NCI-H146 (cell line): ENCODE results near the gene VEGFA.
A peak's percentile ranks its signal among the peaks of the same experiment; 100 is the strongest.

ENCODE experiments used
- DNase-seq: peaks from one replicate; lab custom pipeline; 2025; lab: John Stamatoyannopoulos, UW

Gene VEGFA

DNA sequence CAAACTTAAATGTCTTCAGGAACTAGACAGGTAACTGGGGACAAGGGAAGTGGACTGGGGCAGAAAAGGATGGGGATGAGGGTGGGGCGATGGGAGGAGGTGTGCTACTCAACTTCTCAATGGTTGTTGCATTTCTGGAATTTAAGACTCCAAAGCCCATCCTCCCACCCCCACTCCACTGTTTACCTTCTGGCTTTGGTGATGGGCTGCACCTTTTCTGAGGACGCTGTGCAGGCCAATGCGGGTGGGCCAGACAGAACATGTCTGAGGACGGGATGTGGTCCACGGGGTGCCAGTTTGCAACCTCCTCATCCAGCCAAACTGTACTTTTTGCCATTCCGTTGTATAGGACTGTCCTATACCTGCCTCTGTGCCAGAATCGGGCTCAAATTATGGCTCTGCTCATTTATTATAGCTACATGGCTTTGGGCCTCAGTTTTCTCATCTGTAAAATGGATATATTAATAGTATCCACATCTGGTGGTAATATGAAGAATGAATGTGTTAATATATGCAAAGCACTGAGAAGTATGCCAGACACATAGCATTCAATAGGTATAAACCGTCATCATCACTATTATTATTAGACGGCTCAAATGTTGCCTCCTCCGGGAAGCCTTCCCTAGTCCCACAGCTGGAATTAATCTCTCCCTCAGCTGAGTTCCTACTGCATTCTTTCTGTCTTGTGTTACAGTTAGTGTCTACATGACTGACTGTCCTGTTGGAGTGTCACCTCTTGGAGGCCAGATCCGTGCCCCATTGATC lies 31.0 kb upstream of the VEGFA start:
- DNase-seq, result no peak

DNA sequence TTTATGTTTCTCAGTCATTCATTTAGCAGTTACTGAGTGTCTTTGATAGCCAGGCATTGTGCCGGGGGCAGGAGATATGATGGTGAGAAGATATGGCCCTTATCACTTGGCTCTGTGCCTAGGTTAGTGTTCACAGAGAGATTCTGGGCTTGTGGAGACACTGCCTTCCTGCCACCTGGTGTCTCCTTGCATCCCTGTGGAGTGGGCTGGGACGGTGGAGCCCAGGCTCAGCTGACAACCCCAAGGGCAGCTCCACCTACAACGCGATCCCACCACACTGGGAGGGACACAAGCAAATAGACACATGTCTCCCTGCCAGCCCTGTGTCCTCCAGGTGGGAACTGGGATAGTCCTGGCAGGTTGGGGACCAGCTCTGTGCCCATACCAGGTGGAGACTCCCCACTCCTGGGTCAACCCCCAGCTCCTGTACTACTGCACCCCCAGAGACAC lies 30.3 kb upstream of the VEGFA start:
- DNase-seq, result no peak

GRCh38 chr6:43740321-43740960 lies 29.6 kb upstream of the VEGFA start:
- DNase-seq, result no peak

GRCh38 chr6:43740961-43741764 lies 28.8 kb upstream of the VEGFA start:
- DNase-seq, result peak; percentile 55

DNA sequence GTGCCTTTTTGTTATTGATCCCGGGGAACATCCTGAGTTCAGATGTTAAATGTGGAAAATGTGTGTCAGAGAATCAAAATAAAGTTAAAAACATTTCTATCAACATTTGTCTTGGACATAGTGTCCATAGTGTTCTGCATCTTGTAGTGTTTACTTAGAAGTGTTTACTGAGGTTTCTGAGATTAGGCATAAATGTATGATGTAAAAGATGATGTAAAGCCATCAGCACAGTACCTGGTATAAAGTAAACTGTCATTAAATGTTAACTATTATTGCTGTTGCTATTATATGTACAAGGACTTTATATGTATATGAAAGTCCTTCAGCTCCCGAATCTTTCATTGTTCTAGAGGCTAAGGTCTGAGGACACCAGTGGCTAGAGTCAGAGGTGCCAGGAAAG lies 28.2 kb upstream of the VEGFA start:
- DNase-seq, result no peak

- DNase-seq, result peak; percentile 23
Measured at GRCh38 chr6:43742285-43742684, 27.7 kb upstream of the VEGFA start.

DNA sequence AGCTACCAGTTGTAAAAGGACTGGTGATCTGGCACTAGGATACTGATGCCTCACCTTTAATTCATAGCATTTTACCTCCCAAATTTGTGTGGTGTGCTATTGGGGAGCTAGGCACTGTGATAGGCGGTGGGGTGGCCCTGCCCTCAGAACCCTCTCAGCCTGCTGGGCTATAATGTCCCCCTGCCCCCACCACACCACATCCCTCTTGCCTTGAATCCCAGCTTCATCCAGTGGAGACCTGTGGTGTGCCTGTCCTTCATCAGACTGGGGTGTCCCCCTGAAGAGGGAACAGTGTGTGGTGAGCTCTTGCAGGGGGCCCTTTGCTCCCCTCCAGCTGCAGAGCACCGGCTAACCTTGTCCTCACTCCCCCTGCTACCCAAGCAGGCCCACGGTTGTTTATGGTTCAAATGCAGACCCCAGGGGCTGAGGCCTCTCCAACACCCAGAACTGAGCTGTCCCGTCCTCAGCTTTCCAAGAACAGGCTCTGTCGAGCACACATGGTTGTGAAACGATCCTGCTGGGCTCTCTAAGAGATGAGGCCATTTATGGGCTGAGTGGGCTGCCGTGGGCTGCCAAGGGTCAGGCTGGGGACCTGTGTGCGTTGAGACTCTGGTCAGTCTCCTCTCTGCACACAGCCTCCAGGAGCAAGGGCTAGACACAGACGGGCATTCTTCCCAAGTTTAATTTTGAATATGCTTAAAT lies 26.9 kb upstream of the VEGFA start:
- no peak for DNase-seq

- DNase-seq, result no peak
Measured at GRCh38 chr6:43743682-43744381, 26.2 kb upstream of the VEGFA start.

DNA sequence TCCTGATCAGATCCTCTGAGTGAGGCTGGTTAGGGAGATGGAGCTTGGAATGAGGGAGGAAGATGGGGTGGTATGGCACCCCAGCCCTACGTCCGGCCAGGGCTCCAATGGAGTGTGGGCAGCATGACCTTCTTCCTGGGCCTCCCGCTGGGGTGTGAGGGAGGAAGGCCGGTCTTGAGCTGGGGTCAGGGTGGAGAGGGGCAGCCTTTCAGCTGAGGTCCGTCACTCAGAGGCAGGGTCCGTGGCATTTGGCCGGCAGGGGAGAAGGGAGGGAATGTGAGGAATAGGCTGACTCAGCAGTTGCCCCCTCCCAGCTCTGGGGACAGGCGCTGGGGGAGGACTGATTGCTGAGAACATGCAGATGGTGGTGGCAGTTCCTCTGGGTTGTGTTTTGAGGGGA lies 25.5 kb upstream of the VEGFA start:
- DNase-seq, result no peak

DNA sequence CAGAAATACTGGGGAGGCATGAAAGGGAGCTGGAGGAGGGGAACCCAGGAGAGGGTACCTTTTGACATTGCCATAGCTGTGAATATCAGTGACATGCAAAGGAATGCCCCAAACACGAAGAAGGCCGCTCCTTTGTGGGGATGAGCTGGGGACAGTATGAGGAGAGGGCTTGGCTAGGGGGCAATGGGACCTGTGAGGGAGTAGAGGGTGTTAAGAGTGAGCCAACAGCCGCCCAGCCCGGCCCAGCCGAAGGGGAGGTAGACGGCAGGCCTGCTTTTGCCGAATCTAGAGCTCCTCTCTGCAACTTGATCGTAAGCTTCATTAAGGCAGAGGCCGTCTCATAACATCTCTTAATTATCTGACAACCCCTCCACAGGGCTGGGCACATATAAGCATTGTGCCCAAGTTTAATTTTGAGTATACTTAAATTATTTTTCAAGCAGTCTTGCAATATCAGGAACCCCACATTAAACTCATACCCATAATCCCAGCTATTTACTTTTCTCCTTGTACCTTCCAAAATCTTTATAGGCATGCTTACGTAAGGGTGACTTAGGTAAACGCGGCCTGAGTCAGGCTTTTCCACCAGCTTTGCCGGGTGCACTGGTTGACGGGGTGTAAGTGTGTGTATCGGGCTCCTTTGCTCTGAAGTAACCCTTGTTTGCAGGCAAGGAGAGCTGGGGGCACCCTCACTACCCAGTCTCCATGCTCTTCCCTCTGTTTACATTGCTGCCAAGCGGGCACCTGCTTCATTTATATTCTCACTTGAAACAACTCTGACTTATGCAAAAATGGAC lies 24.9 kb upstream of the VEGFA start:
- no peak for DNase-seq

- no peak for DNase-seq
Measured at GRCh38 chr6:43746071-43746470, 23.9 kb upstream of the VEGFA start.

DNA sequence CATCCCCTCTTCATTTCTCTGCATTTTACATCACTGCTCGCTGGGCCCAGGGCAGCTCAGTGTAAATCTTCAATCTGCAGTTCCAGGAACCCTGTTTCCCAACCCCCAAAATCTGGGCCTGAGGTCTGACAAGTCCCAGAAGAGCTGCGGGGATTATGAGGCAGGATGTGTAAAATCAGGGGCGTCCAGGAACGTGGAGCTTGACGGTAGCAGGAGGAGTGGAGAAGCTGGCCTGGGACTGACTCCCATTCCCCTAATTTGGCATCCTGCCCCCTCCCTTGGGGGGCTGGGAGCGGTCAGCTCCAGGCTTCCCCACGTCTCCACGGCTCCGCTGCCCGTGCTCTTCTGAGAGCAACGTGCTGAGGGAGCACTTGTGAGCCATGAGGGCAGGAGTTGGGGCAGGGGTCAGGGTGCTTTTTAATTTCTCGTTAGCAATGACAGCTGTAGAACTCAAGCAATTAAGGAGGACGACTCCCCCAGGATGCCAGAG lies 23.4 kb upstream of the VEGFA start:
- no peak for DNase-seq

DNA sequence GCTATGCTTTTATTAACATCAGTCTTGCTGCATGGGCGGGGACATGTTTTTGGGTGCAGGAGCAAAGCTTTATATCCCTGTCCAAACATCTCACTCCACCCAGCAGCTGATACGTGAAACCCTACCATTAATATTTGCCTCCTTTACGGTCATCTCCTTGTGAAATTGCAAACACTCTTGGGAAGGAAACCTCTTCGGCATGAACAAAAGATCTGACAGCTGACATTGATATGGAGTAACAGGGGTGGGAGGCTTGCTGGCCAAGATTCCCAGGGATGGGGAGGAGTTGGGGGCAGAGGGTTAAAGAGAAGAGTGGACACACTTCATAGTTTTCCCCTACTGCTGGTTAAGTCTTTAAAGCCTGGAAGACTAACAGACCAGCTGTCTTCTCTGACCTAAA lies 22.2 kb upstream of the VEGFA start:
- DNase-seq, result no peak

- DNase-seq, result no peak
Measured at GRCh38 chr6:43748765-43749164, 21.2 kb upstream of the VEGFA start.

- no peak for DNase-seq
Measured at GRCh38 chr6:43749461-43749860, 20.6 kb upstream of the VEGFA start.

DNA sequence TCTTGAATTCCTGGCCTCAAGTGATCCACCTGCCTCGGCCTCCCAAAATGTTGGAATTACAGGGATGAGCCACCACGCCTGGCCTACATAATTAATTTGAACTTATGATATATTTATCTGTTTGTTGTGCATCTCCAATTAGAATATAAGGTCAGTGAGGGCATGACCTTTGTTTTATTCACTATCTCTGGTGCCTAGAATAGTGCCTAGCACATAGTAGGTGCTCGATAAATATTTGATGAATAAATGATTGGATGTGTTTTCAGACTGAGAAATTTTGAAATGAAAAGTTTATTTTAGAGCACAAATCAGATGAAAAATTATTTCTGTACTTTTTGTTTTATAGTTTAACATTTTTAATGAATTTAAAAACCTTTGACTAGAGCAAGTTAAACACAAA lies 19.4 kb upstream of the VEGFA start:
- no peak for DNase-seq

DNA sequence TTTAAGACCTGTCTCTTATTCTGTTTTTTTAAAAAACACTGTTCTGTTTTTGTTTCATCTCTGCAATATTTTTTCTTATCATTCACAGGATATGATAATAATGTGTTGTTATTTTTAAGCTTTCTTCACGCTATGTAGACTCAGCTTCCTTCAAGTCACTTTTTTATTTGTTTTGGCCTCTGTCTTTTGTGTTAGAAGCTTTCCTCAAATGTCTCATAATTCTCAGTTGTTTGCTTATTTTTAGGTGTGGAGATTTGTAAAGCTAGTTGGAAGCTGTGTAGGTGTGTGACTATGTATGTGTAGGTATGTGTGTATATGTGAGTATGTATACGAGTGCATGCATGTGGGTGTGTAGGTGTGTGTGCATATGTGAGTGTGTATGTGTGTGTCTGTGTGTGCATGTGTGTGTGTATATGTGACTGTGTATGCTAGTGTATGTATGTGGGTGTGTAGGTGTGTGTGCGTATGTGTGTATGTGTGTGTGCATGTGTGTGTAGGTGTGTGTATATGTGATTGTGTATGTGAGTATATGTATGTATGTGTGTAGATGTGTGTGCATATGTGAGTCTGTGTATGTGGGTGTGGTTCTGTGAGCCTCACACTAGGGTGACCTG lies 16.3 kb upstream of the VEGFA start:
- DNase-seq, result no peak

DNA sequence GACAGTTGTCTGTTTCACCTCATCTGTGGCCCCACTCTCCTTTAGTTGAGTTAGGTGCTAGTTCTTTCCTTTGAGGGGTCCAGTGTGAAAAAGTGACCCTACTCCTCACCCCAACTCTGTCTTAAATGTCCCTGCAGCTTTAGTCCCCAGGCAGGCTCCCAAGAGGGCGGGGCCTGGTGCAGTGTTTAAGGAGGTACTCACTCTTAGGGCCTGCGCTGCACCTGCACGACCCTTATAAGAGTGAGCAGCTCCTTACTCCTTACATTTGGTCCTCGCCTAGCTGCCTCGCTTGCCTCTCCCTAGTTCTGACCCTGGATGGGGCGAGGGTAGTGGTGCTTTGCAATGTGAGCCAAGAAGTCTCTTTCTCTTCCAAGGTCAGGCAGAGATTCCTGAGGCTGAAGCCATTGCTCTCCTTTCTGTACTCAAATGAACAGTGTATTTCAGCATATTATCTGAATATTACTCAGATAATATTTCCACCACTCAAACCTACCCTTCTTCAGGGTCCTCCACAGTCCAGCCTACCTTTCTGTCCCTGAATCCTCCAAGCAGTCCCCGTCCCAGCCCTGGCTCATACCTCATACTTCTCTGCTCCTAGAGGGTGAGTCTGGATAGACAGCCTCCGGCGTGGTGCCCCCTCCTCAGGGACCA lies 11.9 kb upstream of the VEGFA start:
- no peak for DNase-seq

DNA sequence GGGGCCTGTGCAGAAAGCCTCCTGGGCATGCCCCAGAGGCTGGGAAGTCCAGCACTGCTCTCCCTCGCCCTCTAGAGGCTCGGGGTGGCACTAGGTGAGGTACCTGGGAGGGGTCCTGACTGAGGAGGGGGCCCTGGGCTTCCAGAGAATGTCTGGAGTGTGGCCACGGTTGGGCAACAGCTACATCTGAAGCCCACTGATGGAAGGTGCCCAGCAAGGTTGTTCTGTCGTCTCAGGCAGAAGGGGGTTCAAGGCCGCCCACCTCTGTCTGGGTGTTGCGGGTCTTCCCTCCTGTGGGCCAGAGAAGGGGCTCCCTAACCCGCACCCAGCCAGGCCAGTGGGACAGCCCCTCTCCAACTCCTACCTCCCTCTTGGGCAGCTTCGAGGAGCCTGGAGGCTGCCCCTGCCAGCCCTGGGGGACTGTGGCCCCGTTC lies 11.4 kb upstream of the VEGFA start:
- peak; percentile 63 for DNase-seq
